ENCODE results near the gene ECI1.

Gene ECI1

GRCh38 chr16:2229632-2230250, 21.6 kb downstream of the ECI1 start:
- no peak overlapping the region for H3K4me3 ChIP-seq (ENCODE audit: low read length)
- H3K27ac ChIP-seq (ENCODE audit: low read length), result no peak overlapping the region
- peaks cover 31% of the 10 kb centered on the region for H3K36me3 ChIP-seq (ENCODE audit: insufficient read depth, low read depth, low read length)
- H3K9me3 ChIP-seq (ENCODE audit: insufficient read depth, low read depth, low read length), result no peaks in the 10 kb centered on the region
- H3K4me1 ChIP-seq (ENCODE audit: insufficient read depth, low read length), result no peaks in the 10 kb centered on the region
- no peaks in the 10 kb centered on the region for H3K27me3 ChIP-seq (ENCODE audit: insufficient read depth, low read length)
- no peak overlapping the region for H3K9ac ChIP-seq (ENCODE audit: low read depth, low read length)

- Histone ChIP-seq H3K27me3 (ENCODE audit: insufficient read depth, low read length) (no peaks in the 10 kb centered on the region), H3K4me3 (ENCODE audit: low read length) (no peak overlapping the region), H3K9me3 (ENCODE audit: insufficient read depth, low read depth, low read length) (no peaks in the 10 kb centered on the region), H3K27ac (ENCODE audit: low read length) (no peak overlapping the region), H3K9ac (ENCODE audit: low read depth, low read length) (no peak overlapping the region), H3K4me1 (ENCODE audit: insufficient read depth, low read length) (no peaks in the 10 kb centered on the region), H3K36me3 (ENCODE audit: insufficient read depth, low read depth, low read length) (peaks cover 31% of the 10 kb centered on the region)
Measured at GRCh38 chr16:2229091-2229490, 22.3 kb downstream of the ECI1 start.

- Histone ChIP-seq H3K9ac (ENCODE audit: low read depth, low read length) (no peak overlapping the region), H3K4me1 (ENCODE audit: insufficient read depth, low read length) (no peaks in the 10 kb centered on the region), H3K4me3 (ENCODE audit: low read length) (no peak overlapping the region), H3K27ac (ENCODE audit: low read length) (no peak overlapping the region), H3K27me3 (ENCODE audit: insufficient read depth, low read length) (no peaks in the 10 kb centered on the region), H3K9me3 (ENCODE audit: insufficient read depth, low read depth, low read length) (no peaks in the 10 kb centered on the region), H3K36me3 (ENCODE audit: insufficient read depth, low read depth, low read length) (peaks cover 31% of the 10 kb centered on the region)
Measured at GRCh38 chr16:2228161-2228824, 23.1 kb downstream of the ECI1 start.

- Histone ChIP-seq H3K27ac (ENCODE audit: low read length) (no peak overlapping the region), H3K4me3 (ENCODE audit: low read length) (no peak overlapping the region), H3K4me1 (ENCODE audit: insufficient read depth, low read length) (no peaks in the 10 kb centered on the region), H3K9ac (ENCODE audit: low read depth, low read length) (no peak overlapping the region), H3K9me3 (ENCODE audit: insufficient read depth, low read depth, low read length) (no peaks in the 10 kb centered on the region), H3K27me3 (ENCODE audit: insufficient read depth, low read length) (no peaks in the 10 kb centered on the region), H3K36me3 (ENCODE audit: insufficient read depth, low read depth, low read length) (peaks cover 19% of the 10 kb centered on the region)
Measured at GRCh38 chr16:2226918-2227317, 24.5 kb downstream of the ECI1 start.

- Histone ChIP-seq H3K36me3 (ENCODE audit: insufficient read depth, low read depth, low read length) (peaks cover 14% of the 10 kb centered on the region), H3K4me3 (ENCODE audit: low read length) (no peak overlapping the region), H3K9me3 (ENCODE audit: insufficient read depth, low read depth, low read length) (no peaks in the 10 kb centered on the region), H3K27ac (ENCODE audit: low read length) (no peak overlapping the region), H3K27me3 (ENCODE audit: insufficient read depth, low read length) (no peaks in the 10 kb centered on the region), H3K4me1 (ENCODE audit: insufficient read depth, low read length) (no peaks in the 10 kb centered on the region), H3K9ac (ENCODE audit: low read depth, low read length) (no peak overlapping the region)
Measured at GRCh38 chr16:2226245-2226793, 25.1 kb downstream of the ECI1 start.

GRCh38 chr16:2223942-2224486, 27.4 kb downstream of the ECI1 start:
- Histone ChIP-seq H3K27me3 (ENCODE audit: insufficient read depth, low read length) (no peaks in the 10 kb centered on the region), H3K9me3 (ENCODE audit: insufficient read depth, low read depth, low read length) (no peaks in the 10 kb centered on the region), H3K36me3 (ENCODE audit: insufficient read depth, low read depth, low read length) (0 out of 2 replicates have a peak, but pooled peaks cover 3% of the 10 kb centered on the region), H3K27ac (ENCODE audit: low read length) (peak overlapping the region; percentile 62), H3K9ac (ENCODE audit: low read depth, low read length) (peak overlapping the region; percentile 92), H3K4me1 (ENCODE audit: insufficient read depth, low read length) (no peaks in the 10 kb centered on the region), H3K4me3 (ENCODE audit: low read length) (peak overlapping the region; percentile 78)

GRCh38 chr16:2223221-2223941, 28.0 kb downstream of the ECI1 start, which contains the start of gene E4F1:
Gene E4F1 (plus strand): TSS chr16:2223591. CDS start chr16:2223614, 23 bp downstream.
- H3K27ac ChIP-seq (ENCODE audit: low read length), result peak within 1 kb of the TSS; percentile 62

GRCh38 chr16:2216330-2216729, 35.1 kb downstream of the ECI1 start:
- H3K27ac ChIP-seq (ENCODE audit: low read length), result no peak overlapping the region

More at GRCh38 chr16:2223221-2223941, 28.0 kb downstream of the ECI1 start, which contains the start of gene E4F1:
- H3K9me3 ChIP-seq (ENCODE audit: insufficient read depth, low read depth, low read length), result no peaks in the 10 kb centered on the region
- H3K27me3 ChIP-seq (ENCODE audit: insufficient read depth, low read length), result no peaks in the 10 kb centered on the region
- no peaks in the 10 kb centered on the region for H3K4me1 ChIP-seq (ENCODE audit: insufficient read depth, low read length)
- H3K36me3 ChIP-seq (ENCODE audit: insufficient read depth, low read depth, low read length), result no peaks in the 10 kb centered on the region
- H3K4me3 ChIP-seq (ENCODE audit: low read length), result peak within 1 kb of the TSS; percentile 78
- peak within 1 kb of the TSS; percentile 92 for H3K9ac ChIP-seq (ENCODE audit: low read depth, low read length)

GRCh38 chr16:2214719-2214968, 36.7 kb downstream of the ECI1 start, which contains the start of gene PGP:
Gene PGP (minus strand): TSS chr16:2214840. CDS start chr16:2214777, 63 bp downstream.
- H3K27ac ChIP-seq (ENCODE audit: low read length), result peak within 1 kb of the TSS; percentile 99
- peaks cover 9% of the 10 kb centered on the region for H3K4me1 ChIP-seq (ENCODE audit: insufficient read depth, low read length)
- H3K36me3 ChIP-seq (ENCODE audit: insufficient read depth, low read depth, low read length), result peaks cover 19% of the 10 kb centered on the region
- peak within 1 kb of the TSS; percentile 97 for H3K9ac ChIP-seq (ENCODE audit: low read depth, low read length)
- no peaks in the 10 kb centered on the region for H3K9me3 ChIP-seq (ENCODE audit: insufficient read depth, low read depth, low read length)
- no peaks in the 10 kb centered on the region for H3K27me3 ChIP-seq (ENCODE audit: insufficient read depth, low read length)
- peak within 1 kb of the TSS; percentile 97 for H3K4me3 ChIP-seq (ENCODE audit: low read length)

More at GRCh38 chr16:2216330-2216729, 35.1 kb downstream of the ECI1 start:
- peaks cover 6% of the 10 kb centered on the region; the same call in 1 of the 2 replicates for H3K4me1 ChIP-seq (ENCODE audit: insufficient read depth, low read length)
- no peak overlapping the region for H3K4me3 ChIP-seq (ENCODE audit: low read length)
- H3K36me3 ChIP-seq (ENCODE audit: insufficient read depth, low read depth, low read length), result peaks cover 19% of the 10 kb centered on the region
- no peaks in the 10 kb centered on the region for H3K9me3 ChIP-seq (ENCODE audit: insufficient read depth, low read depth, low read length)
- no peak overlapping the region for H3K9ac ChIP-seq (ENCODE audit: low read depth, low read length)
- no peaks in the 10 kb centered on the region for H3K27me3 ChIP-seq (ENCODE audit: insufficient read depth, low read length)

- H3K4me3 ChIP-seq (ENCODE audit: low read length), result peak overlapping the region; percentile 84
- H3K9ac ChIP-seq (ENCODE audit: low read depth, low read length), result peak overlapping the region; percentile 80; the same call in 1 of the 2 replicates
- H3K4me1 ChIP-seq (ENCODE audit: insufficient read depth, low read length), result peaks cover 9% of the 10 kb centered on the region
- H3K27me3 ChIP-seq (ENCODE audit: insufficient read depth, low read length), result no peaks in the 10 kb centered on the region
- no peak overlapping the region for H3K27ac ChIP-seq (ENCODE audit: low read length)
- no peaks in the 10 kb centered on the region for H3K9me3 ChIP-seq (ENCODE audit: insufficient read depth, low read depth, low read length)
- peaks cover 19% of the 10 kb centered on the region for H3K36me3 ChIP-seq (ENCODE audit: insufficient read depth, low read depth, low read length)
Measured at GRCh38 chr16:2213817-2214718, 37.3 kb downstream of the ECI1 start.

All from iPS-20b (cell line).